GM12874 (cell line): ENCODE results near the gene IQGAP3.

Experiments
- CTCF ChIP-seq: IDR thresholded peaks from 2 replicates; pipeline ENCODE4 v1.5.1; 2011; ENCODE audit warnings: low read depth, mild to moderate bottlenecking, control low read depth, low read length, moderate library complexity; ENCODE audit not compliant: insufficient read depth

Gene IQGAP3

GRCh38 chr1:156592158-156592909, 20.0 kb upstream of the IQGAP3 start:
- TF ChIP-seq CTCF: no peak

- TF ChIP-seq CTCF: no peak
Measured at GRCh38 chr1:156591432-156592157, 19.2 kb upstream of the IQGAP3 start, which contains the start of gene NAXE. NAXE (plus strand) TSS chr1:156591776; CDS start chr1:156591805, 29 bp downstream.

GRCh38 chr1:156591181-156591431, 18.7 kb upstream of the IQGAP3 start:
- no peak for TF ChIP-seq CTCF

- TF ChIP-seq CTCF: no peak
Measured at GRCh38 chr1:156590326-156591180, 18.2 kb upstream of the IQGAP3 start.

- no peak for TF ChIP-seq CTCF
Measured at GRCh38 chr1:156589546-156589945, 17.2 kb upstream of the IQGAP3 start.

- TF ChIP-seq CTCF: no peak
Measured at GRCh38 chr1:156586892-156587477, 14.6 kb upstream of the IQGAP3 start.

- no peak for TF ChIP-seq CTCF
Measured at GRCh38 chr1:156586323-156586722, 14.0 kb upstream of the IQGAP3 start.
